SIG-M5 treated with dmso at 0.1 percent for 504 hours (cell line): ENCODE measurements around the gene LRMDA.

Experiments
- DNase-seq: peaks from one replicate; lab custom pipeline; 2025; ENCODE audit not compliant: unreplicated experiment; lab: John Stamatoyannopoulos, UW

The LRMDA gene

GRCh38 chr10:75695994-75696393, 264.6 kb downstream of the LRMDA start:
- no peak for DNase-seq

GRCh38 chr10:75696536-75696935, 265.1 kb downstream of the LRMDA start:
- peak; percentile 59 for DNase-seq

- no peak for DNase-seq
Measured at GRCh38 chr10:75703191-75703854, 271.9 kb downstream of the LRMDA start.

GRCh38 chr10:75705426-75705825, 274.0 kb downstream of the LRMDA start:
- no peak for DNase-seq

- no peak for DNase-seq
Measured at GRCh38 chr10:75707080-75707840, 275.8 kb downstream of the LRMDA start.

GRCh38 chr10:75708060-75708459, 276.6 kb downstream of the LRMDA start:
- DNase-seq: no peak

GRCh38 chr10:75709245-75709644, 277.8 kb downstream of the LRMDA start:
- no peak for DNase-seq

- no peak for DNase-seq
Measured at GRCh38 chr10:75709811-75710210, 278.4 kb downstream of the LRMDA start.

GRCh38 chr10:75712242-75712880, 280.9 kb downstream of the LRMDA start:
- DNase-seq: no peak

GRCh38 chr10:75716506-75716905, 285.1 kb downstream of the LRMDA start:
- no peak for DNase-seq

GRCh38 chr10:75717126-75717916, 285.9 kb downstream of the LRMDA start:
- DNase-seq: no peak

GRCh38 chr10:75718991-75719390, 287.6 kb downstream of the LRMDA start:
- no peak for DNase-seq

- DNase-seq: peak; percentile 20
Measured at GRCh38 chr10:75720157-75720556, 288.7 kb downstream of the LRMDA start.

GRCh38 chr10:75722020-75722419, 290.6 kb downstream of the LRMDA start:
- no peak for DNase-seq

GRCh38 chr10:75722609-75723008, 291.2 kb downstream of the LRMDA start:
- no peak for DNase-seq

- no peak for DNase-seq
Measured at GRCh38 chr10:75723319-75723980, 292.0 kb downstream of the LRMDA start.

GRCh38 chr10:75724047-75724446, 292.6 kb downstream of the LRMDA start:
- no peak for DNase-seq

- DNase-seq: no peak
Measured at GRCh38 chr10:75726522-75727483, 295.4 kb downstream of the LRMDA start.

- no peak for DNase-seq
Measured at GRCh38 chr10:75730847-75731246, 299.4 kb downstream of the LRMDA start.
